Measurements from ENCODE around the gene IFITM10. TPM values are rescaled to one million over a fixed set of nuclear protein-coding genes. Genes with fewer than 3 reads are reported as not detected.

The IFITM10 gene
- total RNA-seq, 1 donor from 2014 or later: 0.34 TPM

GRCh38 chr11:1756791-1757771 is 6.7 kb upstream of the IFITM10 start:
- H3K27me3 Mint-ChIP-seq (ENCODE audit: low read depth): no peaks in the 10 kb centered on the region
- intact Hi-C loops (cut with micrococcal nuclease): no loop called here
- H3K4me3 Mint-ChIP-seq (ENCODE audit: low read depth): peak overlapping the region; percentile 57
- DNase-seq (ENCODE audit: low spot score): no peak
- H3K27ac Mint-ChIP-seq: peak overlapping the region; percentile 81
- H3K4me1 Mint-ChIP-seq (ENCODE audit: low read depth): peaks cover 27% of the 10 kb centered on the region
- peaks cover 27% of the 10 kb centered on the region for H3K36me3 Mint-ChIP-seq (ENCODE audit: low read depth)
- no peaks in the 10 kb centered on the region for H3K9me3 Mint-ChIP-seq

GRCh38 chr11:1755692-1756561 is 5.5 kb upstream of the IFITM10 start:
- peaks cover 25% of the 10 kb centered on the region for H3K36me3 Mint-ChIP-seq (ENCODE audit: low read depth)
- DNase-seq (ENCODE audit: low spot score): no peak
- peaks cover 24% of the 10 kb centered on the region for H3K4me1 Mint-ChIP-seq (ENCODE audit: low read depth)
- H3K9me3 Mint-ChIP-seq: no peaks in the 10 kb centered on the region
- H3K4me3 Mint-ChIP-seq (ENCODE audit: low read depth): peak overlapping the region; percentile 5
- peak overlapping the region; percentile 42 for H3K27ac Mint-ChIP-seq
- H3K27me3 Mint-ChIP-seq (ENCODE audit: low read depth): no peaks in the 10 kb centered on the region
- intact Hi-C loops (cut with micrococcal nuclease): no loop called here

- no peaks in the 10 kb centered on the region for H3K9me3 Mint-ChIP-seq
- no peak for DNase-seq (ENCODE audit: low spot score)
- no peak overlapping the region for H3K4me3 Mint-ChIP-seq (ENCODE audit: low read depth)
- peaks cover 3% of the 10 kb centered on the region for H3K27me3 Mint-ChIP-seq (ENCODE audit: low read depth)
- peaks cover 24% of the 10 kb centered on the region for H3K4me1 Mint-ChIP-seq (ENCODE audit: low read depth)
- peaks cover 25% of the 10 kb centered on the region for H3K36me3 Mint-ChIP-seq (ENCODE audit: low read depth)
- intact Hi-C loops (cut with micrococcal nuclease): no loop called here
- peak overlapping the region; percentile 24 for H3K27ac Mint-ChIP-seq
Measured at GRCh38 chr11:1755344-1755691, 4.9 kb upstream of the IFITM10 start.

GRCh38 chr11:1754376-1755150 is 4.2 kb upstream of the IFITM10 start:
- no peak for DNase-seq (ENCODE audit: low spot score)
- no peak overlapping the region for H3K4me3 Mint-ChIP-seq (ENCODE audit: low read depth)
- no peak overlapping the region for H3K27ac Mint-ChIP-seq

GRCh38 chr11:1753929-1754305 is 3.5 kb upstream of the IFITM10 start:
- Mint-ChIP-seq H3K36me3 (ENCODE audit: low read depth) (peaks cover 25% of the 10 kb centered on the region), H3K27ac (no peak overlapping the region), H3K4me1 (ENCODE audit: low read depth) (peaks cover 24% of the 10 kb centered on the region), H3K9me3 (no peaks in the 10 kb centered on the region), H3K4me3 (ENCODE audit: low read depth) (no peak overlapping the region), H3K27me3 (ENCODE audit: low read depth) (peaks cover 13% of the 10 kb centered on the region)
- intact Hi-C loops (cut with micrococcal nuclease): no loop called here
- DNase-seq (ENCODE audit: low spot score): no peak

More at GRCh38 chr11:1754376-1755150, 4.2 kb upstream of the IFITM10 start:
- intact Hi-C loops (cut with micrococcal nuclease): no loop called here
- Mint-ChIP-seq H3K9me3 (no peaks in the 10 kb centered on the region), H3K36me3 (ENCODE audit: low read depth) (peaks cover 25% of the 10 kb centered on the region), H3K27me3 (ENCODE audit: low read depth) (peaks cover 10% of the 10 kb centered on the region), H3K4me1 (ENCODE audit: low read depth) (peaks cover 24% of the 10 kb centered on the region)

- Mint-ChIP-seq H3K9me3 (no peaks in the 10 kb centered on the region), H3K4me3 (ENCODE audit: low read depth) (no peak overlapping the region), H3K4me1 (ENCODE audit: low read depth) (peaks cover 19% of the 10 kb centered on the region), H3K36me3 (ENCODE audit: low read depth) (peaks cover 25% of the 10 kb centered on the region), H3K27me3 (ENCODE audit: low read depth) (peaks cover 14% of the 10 kb centered on the region), H3K27ac (no peak overlapping the region)
- intact Hi-C loops (cut with micrococcal nuclease): no loop called here
- DNase-seq (ENCODE audit: low spot score): no peak
Measured at GRCh38 chr11:1753229-1753928, 3.0 kb upstream of the IFITM10 start.

GRCh38 chr11:1752907-1753228 is 2.5 kb upstream of the IFITM10 start:
- no peak for DNase-seq (ENCODE audit: low spot score)
- no peak overlapping the region for H3K27ac Mint-ChIP-seq
- H3K27me3 Mint-ChIP-seq (ENCODE audit: low read depth): peaks cover 16% of the 10 kb centered on the region
- H3K4me1 Mint-ChIP-seq (ENCODE audit: low read depth): peaks cover 17% of the 10 kb centered on the region
- H3K4me3 Mint-ChIP-seq (ENCODE audit: low read depth): no peak overlapping the region
- H3K36me3 Mint-ChIP-seq (ENCODE audit: low read depth): peaks cover 25% of the 10 kb centered on the region
- intact Hi-C loops (cut with micrococcal nuclease): no loop called here
- H3K9me3 Mint-ChIP-seq: no peaks in the 10 kb centered on the region

GRCh38 chr11:1751999-1752906 is 1.9 kb upstream of the IFITM10 start:
- H3K4me3 Mint-ChIP-seq (ENCODE audit: low read depth): no peak overlapping the region
- intact Hi-C loops (cut with micrococcal nuclease): no loop called here
- H3K27me3 Mint-ChIP-seq (ENCODE audit: low read depth): peaks cover 18% of the 10 kb centered on the region
- peaks cover 11% of the 10 kb centered on the region for H3K4me1 Mint-ChIP-seq (ENCODE audit: low read depth)
- peaks cover 23% of the 10 kb centered on the region for H3K36me3 Mint-ChIP-seq (ENCODE audit: low read depth)
- no peak overlapping the region for H3K27ac Mint-ChIP-seq
- no peaks in the 10 kb centered on the region for H3K9me3 Mint-ChIP-seq
- DNase-seq (ENCODE audit: low spot score): no peak

- Mint-ChIP-seq H3K36me3 (ENCODE audit: low read depth) (peaks cover 18% of the 10 kb centered on the region), H3K27ac (no peak overlapping the region), H3K27me3 (ENCODE audit: low read depth) (peaks cover 18% of the 10 kb centered on the region), H3K9me3 (no peaks in the 10 kb centered on the region), H3K4me1 (ENCODE audit: low read depth) (peaks cover 10% of the 10 kb centered on the region), H3K4me3 (ENCODE audit: low read depth) (no peak overlapping the region)
- intact Hi-C loops (cut with micrococcal nuclease): no loop called here
- DNase-seq (ENCODE audit: low spot score): no peak
Measured at GRCh38 chr11:1751531-1751921, 1.1 kb upstream of the IFITM10 start.

- H3K27ac Mint-ChIP-seq: no peak overlapping the region
- intact Hi-C loops (cut with micrococcal nuclease): no loop called here
- H3K4me1 Mint-ChIP-seq (ENCODE audit: low read depth): peaks cover 7% of the 10 kb centered on the region
- H3K9me3 Mint-ChIP-seq: peaks cover 3% of the 10 kb centered on the region
- H3K36me3 Mint-ChIP-seq (ENCODE audit: low read depth): peaks cover 14% of the 10 kb centered on the region
- H3K4me3 Mint-ChIP-seq (ENCODE audit: low read depth): no peak overlapping the region
- DNase-seq (ENCODE audit: low spot score): no peak
- peaks cover 18% of the 10 kb centered on the region for H3K27me3 Mint-ChIP-seq (ENCODE audit: low read depth)
Measured at GRCh38 chr11:1750840-1751530, 590 bp upstream of the IFITM10 start.

All from activated T-helper 2 cell treated with anti-CD3 and anti-CD28 coated beads, Interferon-gamma antibody, Interleukin-2, Interleukin-4, amounts not matched to agents 10 μg/mL and 5 μg/mL and 100 μg/mL, durations not matched to agents 14 hours and 24 hours and 36 hours (primary cell).